GM18870 (cell line): ENCODE measurements around the gene MIF4GD.
"Not testable (repeated sequence)": the region's sequence is repeated elsewhere in the genome, so short reads cannot be mapped to it uniquely, and the experiment has no call there.

ENCODE experiments used
- ATAC-seq: cut with Tn5 transposase; IDR thresholded peaks from one replicate; pipeline ENCODE4 v1.9.1; 2021; ENCODE audit warnings: moderate library complexity; ENCODE audit not compliant: unreplicated experiment

MIF4GD gene, protein sequence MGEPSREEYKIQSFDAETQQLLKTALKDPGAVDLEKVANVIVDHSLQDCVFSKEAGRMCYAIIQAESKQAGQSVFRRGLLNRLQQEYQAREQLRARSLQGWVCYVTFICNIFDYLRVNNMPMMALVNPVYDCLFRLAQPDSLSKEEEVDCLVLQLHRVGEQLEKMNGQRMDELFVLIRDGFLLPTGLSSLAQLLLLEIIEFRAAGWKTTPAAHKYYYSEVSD

DNA sequence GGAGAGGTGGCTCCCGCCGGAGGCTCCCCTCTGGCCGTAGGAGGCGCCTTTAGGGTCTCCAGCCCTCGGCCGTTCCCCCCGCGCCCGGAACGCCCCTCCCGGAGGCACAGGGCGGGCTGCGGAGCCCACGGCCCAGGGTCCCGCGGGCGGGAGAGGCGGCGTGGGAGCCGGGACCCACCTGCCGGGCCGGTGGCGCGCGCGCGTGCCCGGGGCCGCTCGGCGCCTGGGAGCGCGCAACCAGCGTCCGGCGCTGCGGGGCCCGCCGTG, at the start of gene MIF4GD:
Gene MIF4GD, minus strand, starts transcription at position 266 of the 267 bp plus-strand sequence. CDS start 1,036 bp downstream, outside the sequence.
- no peak for ATAC-seq

DNA sequence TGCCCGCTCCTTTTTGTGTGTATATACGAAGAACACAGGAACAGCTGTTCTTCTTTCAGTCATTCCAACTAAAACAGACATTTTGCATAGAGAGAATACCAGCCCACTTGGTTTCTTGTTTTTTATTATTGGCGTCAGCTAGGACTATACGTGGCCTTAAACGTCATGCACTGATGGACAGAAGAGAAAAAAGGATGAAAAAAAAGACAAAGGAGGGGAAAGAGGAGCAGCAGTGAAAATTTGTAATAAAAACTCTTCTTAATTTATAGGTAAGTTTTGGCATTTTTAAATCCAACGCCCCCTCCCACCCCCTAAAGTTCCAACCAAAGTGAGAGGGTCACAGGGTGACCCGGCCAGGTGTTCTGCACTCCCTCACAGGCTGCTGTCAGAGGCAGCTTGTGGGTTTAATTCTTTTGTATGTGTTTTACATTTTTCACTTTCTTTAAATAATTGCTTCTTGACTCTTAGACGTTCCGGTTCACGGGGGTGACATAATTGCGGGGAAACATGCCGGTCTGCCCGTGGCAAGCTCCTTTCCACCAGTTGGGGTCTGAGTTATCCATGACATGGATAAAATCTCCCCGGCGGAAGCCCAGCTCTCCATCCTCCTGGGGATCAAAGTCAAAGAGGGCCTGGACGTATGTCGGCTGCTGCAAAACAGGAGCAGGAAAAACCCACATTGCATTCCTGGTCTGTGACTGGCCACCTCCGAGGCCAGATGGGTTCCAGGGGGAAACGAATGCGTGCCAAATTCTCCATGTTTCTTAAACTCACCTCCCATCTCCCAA, 49.1 kb upstream of the MIF4GD start:
- no peak for ATAC-seq

DNA sequence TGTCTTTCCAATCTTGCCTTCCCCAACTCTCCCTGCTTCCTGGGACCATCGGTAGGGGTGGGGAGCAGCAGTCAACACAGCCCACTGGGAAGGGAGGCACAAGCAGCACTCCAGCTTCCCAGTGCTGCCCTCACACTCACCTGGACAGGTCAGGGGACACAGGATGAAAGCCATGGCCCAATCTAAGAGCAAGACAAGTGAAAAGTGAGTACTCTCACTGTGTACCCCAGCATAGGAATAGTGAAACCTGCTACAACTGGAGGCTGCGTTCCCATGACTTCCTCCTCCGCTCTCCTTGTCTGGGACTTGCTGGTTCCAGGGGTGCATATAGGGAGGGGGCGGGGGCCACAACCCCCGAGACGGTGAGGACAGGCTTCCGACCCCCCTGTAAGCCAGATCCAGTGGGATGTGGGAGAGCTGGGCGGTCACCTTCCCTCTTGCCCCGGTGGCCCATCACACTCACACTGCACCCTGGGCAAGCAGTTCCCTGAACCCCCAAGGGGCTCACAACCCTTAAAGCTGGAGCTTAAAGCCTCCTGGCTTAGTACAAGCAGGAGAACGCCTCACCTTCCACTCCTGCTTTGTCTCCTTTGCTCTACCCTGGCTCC, 47.7 kb upstream of the MIF4GD start:
- no peak for ATAC-seq

DNA sequence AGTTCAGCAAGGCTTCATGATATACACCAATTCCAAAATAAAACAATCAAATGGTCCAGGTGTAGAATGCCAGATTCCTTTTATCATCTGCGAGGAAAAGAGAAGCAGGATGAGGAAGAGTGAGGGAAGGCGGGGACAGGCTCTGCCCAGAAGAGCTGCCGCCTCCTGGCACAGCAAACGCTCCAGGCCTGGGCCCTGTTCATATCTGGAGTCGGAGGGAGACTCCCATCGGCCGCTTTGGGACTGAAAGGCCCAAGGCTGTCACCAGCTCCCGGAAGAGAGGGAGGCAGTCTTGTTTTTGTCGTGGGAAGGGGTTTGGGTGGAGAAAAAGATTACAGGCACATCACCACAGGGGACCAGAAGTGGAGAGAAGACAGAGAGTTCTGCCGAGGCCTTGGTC, 47.2 kb upstream of the MIF4GD start:
- ATAC-seq, result no peak

DNA sequence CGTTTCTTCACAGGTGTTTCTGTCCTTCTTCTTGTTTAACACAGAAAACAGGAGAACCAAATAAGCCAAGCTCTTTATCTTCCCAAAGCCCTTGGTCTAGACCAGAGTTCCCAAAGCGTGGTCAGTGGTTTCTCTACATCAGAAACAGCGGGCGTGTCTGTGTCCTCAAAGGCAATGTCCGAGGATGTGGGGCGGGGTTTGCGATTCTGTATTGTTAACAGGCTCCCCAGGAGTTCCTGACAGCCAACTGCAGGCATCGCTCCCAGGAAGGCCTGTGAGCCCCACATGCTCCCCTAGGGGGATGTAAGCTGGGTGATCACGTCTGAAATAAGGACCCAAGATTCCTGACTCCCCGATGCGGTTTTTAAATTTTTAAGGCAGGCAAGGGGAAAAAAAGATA, 46.6 kb upstream of the MIF4GD start:
- no peak for ATAC-seq

DNA sequence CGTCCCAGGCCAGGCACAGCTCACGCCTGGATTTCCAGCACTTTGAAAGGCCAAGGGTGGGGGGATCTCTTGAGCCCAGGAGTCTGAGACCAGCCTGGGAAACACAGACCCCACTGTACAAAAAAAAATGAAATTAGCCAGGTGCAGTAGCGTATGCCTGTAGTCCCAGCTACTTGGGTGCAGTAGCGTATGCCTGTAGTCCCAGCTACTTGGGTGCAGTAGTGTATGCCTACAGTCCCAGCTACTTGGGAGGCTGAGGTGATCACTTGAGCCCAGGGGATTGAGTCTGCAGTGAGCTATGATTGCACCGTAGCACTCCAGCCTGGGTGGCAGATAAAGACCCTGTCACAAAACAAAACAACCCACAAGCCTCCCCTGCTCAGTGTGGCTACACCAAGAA, 45.2 kb upstream of the MIF4GD start:
- ATAC-seq, result no peak

DNA sequence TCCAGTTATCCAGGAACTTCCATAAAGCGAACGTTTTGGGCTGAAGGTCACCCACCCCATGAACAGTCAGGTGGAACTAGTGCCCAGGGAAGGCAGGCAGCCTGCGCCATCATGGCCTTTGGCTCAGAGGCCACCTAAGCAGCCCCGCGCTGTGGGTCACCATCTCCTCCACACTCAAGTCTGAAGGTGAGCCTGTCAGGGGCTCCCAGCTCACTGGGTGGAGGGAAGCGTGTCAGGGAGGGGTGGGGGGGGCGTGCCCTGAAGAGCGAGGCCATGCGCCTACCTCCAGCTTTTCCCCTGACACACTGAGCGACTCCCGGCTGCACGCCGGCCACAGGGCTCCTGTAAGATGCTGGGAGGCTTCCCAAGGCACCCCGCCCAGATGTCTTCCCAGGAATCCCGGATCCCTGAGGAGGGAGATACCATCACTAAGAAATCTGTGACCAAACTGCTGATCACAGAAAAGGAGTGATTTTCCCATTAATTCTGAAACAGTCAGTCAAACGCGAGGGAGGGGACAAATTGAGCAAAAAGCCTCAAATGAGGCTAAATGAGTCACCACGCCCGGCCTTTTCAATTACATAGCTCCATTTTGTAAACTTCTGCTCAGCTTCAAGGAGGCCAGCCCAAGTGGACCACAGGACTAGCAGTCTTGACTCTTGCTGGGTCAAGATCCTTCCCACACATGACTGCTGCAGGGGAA, 44.7 kb upstream of the MIF4GD start:
- ATAC-seq, result no peak

DNA sequence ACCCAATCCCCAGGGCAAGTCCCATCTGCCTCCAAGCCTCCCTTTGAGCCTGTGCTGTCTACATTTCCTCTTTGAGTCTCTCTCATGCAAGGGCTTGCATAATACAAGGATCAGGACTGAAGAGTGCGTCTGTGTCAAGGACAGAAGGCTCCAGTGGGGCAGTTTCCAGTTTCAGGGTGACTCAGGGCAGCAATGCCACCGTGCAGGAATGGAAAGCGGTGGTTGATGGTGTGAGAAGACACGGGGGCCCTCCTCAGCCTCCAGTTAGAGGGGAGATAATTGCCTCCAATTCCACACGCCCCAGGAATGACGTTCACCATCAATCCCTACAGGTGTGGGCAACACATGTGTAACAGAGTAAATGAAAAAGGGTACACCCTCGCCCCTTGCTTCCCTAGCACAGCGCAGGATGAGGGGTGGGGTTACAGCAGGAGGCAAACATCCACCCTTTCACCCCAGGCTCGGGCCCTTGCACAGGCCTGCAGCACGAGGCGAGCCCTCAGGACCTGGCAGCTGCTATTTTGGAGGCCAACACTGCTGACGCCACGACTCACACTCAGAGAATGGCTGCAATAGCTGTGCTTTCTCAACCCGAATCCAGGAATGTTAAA, 43.0 kb upstream of the MIF4GD start:
- no peak for ATAC-seq

DNA sequence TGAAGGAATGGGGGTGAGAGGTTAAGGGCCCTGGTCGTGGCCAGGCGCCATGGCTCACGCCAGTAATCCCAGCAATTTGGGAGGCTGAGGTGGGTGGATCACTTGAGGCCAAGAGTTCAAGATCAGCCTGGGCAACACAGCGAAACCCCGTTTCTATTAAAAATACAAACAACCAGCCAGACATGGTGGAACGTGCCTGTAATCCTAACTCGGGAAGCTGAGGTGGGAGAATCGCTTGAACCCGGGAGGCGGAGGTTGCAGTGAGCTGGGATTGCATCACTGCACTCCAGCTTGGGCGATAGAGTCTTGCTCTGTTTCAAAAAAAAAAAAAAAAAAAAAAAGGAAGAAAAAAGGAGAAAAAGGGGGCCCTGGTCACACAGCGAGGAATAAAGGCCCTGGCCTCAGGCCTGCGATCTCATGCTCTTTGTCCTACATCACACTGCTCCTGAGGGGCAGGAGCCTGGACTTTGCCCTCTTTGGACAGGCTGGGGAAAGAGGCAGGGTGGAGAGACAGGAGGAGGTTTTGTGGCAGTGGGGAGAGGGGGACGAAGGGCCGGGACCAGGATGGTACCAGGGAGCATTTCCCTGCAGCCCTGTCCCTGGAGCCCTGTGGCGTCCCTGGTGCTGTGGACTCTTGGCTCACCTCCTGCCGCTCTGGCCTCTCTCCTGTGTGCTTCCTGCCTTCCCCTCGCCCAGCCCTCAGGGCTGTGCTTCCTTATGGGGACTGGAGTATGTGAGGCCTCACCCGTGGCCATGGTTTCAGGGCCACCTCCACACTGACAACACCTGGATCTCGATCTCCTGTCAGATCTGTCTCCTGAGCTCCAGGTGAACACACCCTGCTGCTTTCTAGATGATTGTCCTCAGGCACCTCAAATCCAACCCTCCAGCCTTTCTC, 38.0 kb upstream of the MIF4GD start:
- no peak for ATAC-seq

DNA sequence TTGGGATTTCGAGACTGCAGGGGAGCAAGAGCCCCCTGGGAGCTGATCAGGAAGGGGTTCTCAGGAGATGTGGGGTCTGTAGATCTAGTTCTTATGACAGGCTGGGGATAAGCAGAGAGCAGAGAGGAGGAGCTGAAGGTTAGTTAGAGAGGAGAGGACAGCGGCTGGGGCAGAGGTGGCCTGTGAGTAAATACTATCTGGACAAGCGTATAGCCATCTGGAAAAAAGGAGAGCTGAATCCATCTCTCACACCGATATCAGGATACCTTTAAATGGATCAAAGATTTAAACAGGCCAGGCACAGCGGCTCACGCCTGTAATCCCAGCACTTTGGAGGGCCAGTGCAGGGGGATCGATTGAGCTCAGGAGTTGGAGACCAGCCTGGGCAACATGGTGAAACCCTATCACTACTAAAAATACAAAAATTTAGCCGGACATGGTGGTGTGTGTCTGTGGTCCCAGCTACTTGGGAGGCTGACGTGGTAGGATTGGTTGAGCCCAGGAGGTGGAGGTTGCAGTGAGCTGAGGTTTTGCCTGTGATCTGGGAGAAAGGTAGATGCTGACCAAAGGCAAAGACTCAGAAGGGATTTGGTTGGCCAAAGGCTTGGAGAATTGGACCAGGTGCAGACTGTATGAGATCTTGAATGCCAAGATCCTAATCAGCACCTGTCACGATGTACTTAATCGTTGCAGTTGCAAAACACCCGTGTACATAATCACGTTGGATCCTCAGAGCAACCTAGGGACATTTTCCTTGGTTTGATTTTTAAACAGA, 37.1 kb upstream of the MIF4GD start:
- no peak for ATAC-seq

DNA sequence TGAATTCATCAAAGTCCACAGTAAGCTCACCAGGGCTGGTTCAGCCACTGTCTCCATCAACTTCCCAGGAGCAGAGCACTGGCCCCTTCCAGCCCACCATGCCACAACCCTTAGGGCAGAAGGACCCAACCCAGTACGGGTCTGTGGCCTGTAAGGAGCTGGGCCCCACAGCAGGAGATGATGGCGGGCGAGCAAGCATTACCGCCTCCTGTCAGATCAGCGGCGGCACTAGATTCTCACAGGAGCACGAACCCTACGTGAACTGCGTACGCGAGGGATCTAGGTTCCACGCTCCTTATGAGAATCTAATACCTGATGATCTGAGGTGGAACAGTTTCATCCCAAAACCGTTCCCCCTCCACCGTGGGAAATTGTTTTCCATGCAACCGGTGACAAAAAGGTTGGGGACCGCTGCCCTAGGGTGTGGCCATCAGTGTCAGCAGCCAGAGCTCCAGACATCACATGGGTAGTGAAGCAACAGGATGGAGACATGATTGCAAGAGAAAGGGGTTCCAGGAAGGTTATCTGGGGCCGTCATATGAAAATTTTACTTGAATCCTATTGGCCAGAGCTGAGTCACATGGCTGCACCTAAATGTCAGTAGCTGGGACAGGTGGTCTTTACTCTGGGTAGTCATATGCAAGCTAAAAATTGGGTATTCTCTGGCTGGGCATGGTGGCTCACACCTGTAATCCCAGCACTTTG, 30.6 kb upstream of the MIF4GD start:
- ATAC-seq, result no peak

DNA sequence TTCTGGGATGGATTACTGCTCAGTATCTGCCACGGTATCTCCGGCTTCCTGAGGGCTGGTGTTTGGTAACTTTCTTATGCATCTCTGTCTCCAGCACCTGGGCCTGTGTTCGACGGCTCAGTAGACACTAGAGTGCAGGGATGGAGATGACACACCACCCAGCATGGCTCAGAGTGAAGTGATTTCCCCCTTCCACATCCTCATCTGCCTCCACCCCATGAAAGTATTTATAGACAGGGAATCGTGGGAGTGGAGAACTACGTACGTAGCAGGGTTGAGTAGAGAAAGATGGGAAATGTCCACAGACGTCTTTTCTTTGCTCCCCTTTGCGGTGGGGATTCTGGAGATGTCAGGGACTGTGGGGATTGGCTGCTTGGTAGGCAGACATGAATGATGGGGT, 30.0 kb upstream of the MIF4GD start:
- no peak for ATAC-seq

DNA sequence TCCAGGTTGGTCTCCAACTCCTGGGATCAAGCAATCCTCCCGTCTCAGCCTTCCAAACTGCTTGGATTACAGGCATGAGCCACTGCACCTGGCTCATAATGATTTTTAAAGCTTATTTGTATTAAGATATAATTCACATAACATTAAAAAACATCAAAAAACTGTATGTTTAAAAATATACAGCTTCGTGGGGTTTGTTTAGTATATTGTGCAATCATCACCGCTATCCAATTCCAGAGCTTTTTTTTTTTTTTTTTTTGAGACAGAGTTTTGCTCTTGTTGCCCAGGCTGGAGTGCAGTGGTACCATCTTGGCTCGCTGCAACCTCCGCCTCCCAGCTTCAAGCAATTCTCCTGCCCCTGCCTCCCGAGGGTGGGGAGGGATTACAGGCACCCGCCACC, 29.2 kb upstream of the MIF4GD start:
- no peak for ATAC-seq

DNA sequence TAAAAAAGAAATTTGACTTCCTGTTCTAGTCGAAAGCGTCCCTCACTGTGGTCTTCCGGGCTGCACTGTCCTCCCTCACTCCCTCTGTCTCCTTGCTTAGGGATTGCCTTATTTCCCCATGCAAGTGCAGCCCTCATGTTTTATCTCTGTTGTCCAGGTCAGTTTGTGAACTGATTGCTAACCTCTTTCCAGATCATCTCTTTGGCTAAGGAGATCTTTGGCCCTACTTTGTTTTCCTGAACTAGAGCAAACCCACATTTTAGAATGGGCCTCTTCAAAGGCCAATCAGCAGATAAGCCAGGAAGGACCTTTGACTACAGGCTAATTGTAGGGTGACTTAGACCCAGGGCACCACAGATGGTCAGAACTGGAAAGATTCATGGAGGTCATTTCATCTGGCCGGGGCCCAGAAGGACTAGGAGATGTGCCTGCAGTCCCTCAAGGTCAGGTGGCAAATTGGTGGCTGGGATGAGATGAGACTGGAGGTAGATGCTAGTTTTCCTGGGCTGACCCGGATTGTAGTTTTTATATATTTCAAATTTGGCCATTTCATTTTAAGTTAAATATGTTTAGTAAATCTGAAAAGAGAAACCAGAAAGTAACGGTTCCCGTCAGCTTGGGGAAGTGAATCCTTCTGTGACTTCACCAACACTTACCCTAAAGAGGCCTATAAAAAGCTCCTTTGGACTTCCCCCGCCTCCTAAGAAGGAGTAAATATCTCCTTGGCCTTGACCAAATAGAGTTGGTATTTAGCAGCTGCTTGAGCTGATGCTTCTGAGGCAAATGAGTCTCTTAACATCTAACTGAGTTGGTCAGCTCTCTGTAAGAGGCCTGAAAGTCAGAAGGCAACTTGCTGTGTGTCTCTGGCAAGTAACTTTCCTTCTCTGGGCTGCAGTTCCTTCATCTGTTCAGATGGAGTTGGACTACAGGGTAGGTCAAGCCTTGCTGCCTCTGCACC, 24.4 kb upstream of the MIF4GD start:
- peak; percentile 51 for ATAC-seq

DNA sequence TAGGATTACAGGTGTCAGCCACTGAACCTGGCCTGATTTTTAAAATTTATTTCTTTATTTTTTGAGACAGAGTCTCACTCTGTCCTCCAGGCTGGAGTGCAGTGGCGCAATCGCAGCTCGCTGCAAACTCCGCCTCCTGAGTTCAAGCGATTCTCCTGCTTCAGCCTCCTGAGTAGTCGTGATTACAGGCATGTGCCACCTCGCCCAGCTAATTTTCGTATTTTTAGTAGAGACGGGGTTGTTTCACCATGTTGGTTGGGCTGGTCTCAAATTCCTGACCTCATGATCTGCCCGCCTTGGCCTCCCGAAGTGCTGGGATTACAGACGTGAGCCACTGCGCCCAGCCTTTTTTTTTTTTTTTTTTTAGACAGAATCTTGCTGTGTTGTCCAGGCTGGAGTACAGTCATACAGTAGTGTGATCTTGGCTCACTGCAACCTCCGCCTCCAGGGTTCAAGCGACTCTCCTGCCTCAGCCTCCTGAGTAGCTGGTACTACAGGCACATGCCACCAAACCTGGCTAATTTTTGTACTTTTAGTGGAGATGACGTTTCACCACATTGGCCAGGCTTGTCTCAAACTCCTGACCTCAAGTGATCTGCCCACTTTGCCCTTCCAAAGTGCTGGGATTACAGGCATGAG, 21.9 kb upstream of the MIF4GD start:
- not testable (repeated sequence) for ATAC-seq

DNA sequence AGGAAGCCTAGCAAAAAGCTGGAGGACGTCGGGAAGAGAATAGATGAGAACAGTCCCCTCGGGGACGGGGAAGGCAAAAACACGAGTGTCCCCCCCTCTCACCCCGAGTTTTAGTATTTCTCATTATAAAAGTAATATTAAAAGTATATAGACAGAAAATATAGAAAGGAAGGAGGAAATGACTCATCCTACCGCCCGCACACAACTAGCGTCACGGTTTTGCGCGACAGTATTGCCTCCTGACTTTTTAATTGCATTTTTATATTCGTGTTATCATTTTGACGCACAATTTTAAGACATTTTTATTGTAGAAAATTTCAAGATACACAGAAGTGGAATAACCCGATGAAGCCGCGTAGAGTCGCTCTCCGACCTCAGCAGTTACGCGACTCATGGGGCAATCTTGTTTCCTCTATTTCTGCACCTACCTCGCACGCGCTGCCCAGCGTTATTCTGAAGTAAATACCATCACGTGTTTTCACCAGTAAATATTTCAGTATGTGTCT, 18.9 kb upstream of the MIF4GD start:
- peak; percentile 6 for ATAC-seq

DNA sequence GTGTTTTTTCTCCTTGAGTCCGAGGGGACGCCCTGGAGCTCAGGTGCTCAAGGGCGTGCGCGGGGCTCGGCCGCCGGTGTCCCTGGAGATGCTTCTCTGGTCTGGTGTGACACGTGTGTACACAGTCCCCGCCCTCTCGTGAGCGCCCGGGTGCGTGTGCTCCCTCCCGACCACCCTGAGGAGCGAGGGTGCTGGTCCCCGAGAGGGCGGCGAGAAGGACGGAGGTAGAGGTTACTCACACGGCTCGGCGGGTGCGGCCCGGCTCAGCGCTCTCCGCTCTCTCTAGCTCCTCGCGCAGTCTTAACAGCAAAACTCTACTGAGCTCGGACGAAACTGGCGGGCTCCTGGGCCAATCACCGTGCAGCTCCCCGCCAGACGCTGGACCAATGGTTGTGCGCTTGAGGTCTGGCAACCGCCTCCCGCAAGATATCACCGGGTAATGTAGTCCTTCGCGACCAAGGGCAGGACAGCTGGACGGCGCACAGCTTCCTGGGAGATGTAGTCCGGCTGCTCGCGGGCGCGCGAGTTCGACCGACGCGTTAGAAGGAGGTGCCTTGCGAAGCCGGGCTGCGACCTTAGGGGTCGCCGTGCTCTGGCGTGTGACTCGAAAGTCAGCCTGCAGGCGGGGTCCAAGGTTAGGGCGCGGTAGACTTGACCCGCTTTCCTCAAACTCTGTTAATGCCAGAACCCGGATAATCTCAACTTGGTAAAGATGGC, 18.2 kb upstream of the MIF4GD start, which contains the start of gene SLC25A19:
Gene SLC25A19, minus strand, starts transcription at position 319 of the 717 bp plus-strand sequence. CDS start 2,669 bp downstream, outside the sequence.
- peak; percentile 86 for ATAC-seq
